SH-SY5Y (cell line): ENCODE data around the gene VAC14.

Experiments
- GATA2 ChIP-seq: IDR thresholded peaks from 2 replicates; pipeline ENCODE4 v1.6.1; 2011; ENCODE audit warnings: mild to moderate bottlenecking, low read depth, low read length
- GATA3 ChIP-seq: IDR thresholded peaks from 2 replicates; pipeline ENCODE4 v1.6.1; 2011; ENCODE audit warnings: low read depth, mild to moderate bottlenecking, low read length, moderate library complexity

GRCh38 chr16:70678121-70678897 is 122.6 kb downstream of the VAC14 start:
- no peak for TF ChIP-seq GATA3
- TF ChIP-seq GATA2, result no peak
